Left ventricle myocardium inferior (tissue), 1 donor: ENCODE measurements around the gene AIFM3. TPM values are rescaled to one million over a fixed set of nuclear protein-coding genes. Genes with fewer than 3 reads are reported as not detected.

Experiments
- DNase-seq: peaks from one replicate; pipeline ENCODE4 v3.0.0-alpha.2; 2020
- H3K27ac ChIP-seq: fragments of 200-600 bp; replicated peaks from 2 replicates; pipeline ENCODE4 v1.8.0; 2021
- H3K27me3 ChIP-seq: fragments of 200-600 bp; 2 replicates; pipeline ENCODE4 v1.8.0; 2021; ENCODE audit warnings: low read depth
- H3K36me3 ChIP-seq: fragments of 200-600 bp; 2 replicates; pipeline ENCODE4 v1.8.0; 2021
- H3K4me1 ChIP-seq: fragments of 200-600 bp; 2 replicates; pipeline ENCODE4 v1.8.0; 2021
- H3K4me3 ChIP-seq: fragments of 200-600 bp; 2 replicates; pipeline ENCODE4 v1.8.0; 2021; ENCODE audit warnings: mild to moderate bottlenecking, moderate library complexity
- H3K9me3 ChIP-seq: fragments of 200-600 bp; replicated peaks from 2 replicates; pipeline ENCODE4 v1.8.0; 2021
- intact Hi-C: fragments of 100-400 bp; cut with micrococcal nuclease; formaldehyde crosslinking; loops from one replicate; pipeline ENCODE4 v1.11.0; 2022
- total RNA-seq: library from RNA; stranded (reverse); fragmentation: NEBNext Ultra II Directional; extraction: Animal tissue kit (Norgen Biotek cat#: 25700); gene quantifications from one replicate; pipeline ENCODE4 v1.2.1, GENCODE V29; 2021
- TF ChIP-seq, protein P1 (sequence below): fragments of 200-600 bp; IDR thresholded peaks from 2 replicates; pipeline ENCODE4 v1.8.0; 2021; ENCODE audit warnings: antibody characterized with exemption, mild to moderate bottlenecking, borderline replicate concordance
- donor health status: DM: no; HTN: yes; CAD: no; lungs with severe emphysema.

Gene AIFM3
- total RNA-seq, 1 donor from 2014 or later, result 0.47 TPM

DNA sequence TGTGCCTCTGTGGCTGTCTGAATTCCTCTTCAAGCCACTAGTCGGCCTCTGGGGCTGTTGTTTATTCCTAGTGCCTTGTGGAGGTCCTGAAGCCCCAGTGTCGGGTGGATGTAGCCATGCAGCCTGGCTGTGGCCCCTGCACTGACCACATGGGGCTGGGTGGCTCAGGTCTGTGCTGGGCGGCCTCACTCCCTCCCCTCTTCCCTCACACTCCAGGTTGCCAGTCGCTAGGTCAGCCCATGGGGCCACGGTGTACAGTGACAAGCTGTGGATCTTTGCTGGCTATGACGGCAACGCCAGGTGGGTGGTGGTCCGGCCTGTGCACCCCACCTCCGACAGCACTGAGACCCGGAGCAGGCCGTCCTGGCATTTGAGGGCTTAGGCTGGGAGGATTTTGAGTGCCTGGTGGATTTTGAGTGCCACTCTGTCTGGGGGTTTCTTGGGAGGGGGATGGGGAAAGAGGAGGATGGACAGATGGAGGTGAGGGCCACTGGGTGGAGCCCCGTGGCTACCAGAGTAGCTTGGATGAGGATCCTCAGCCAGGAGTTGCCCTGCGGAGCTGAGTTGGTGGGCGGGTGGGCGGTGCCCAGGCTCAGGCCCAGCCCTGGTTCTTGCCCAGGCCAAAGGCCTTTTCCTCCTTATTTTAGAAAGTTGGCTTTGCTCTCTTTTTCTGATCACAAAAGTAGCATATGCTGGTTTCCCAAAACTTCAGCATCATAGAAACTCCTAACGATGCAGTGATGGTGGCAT lies 21.7 kb downstream of the AIFM3 start:
- no peaks in the 10 kb centered on the region for H3K4me1 ChIP-seq
- DNase-seq, result no peak
- no peaks in the 10 kb centered on the region for H3K27me3 ChIP-seq
- no peaks in the 10 kb centered on the region for H3K9me3 ChIP-seq
- H3K27ac ChIP-seq, result no peak overlapping the region
- peaks cover 64% of the 10 kb centered on the region for H3K36me3 ChIP-seq
- no peak overlapping the region for H3K4me3 ChIP-seq
- TF ChIP-seq, protein P1, sequence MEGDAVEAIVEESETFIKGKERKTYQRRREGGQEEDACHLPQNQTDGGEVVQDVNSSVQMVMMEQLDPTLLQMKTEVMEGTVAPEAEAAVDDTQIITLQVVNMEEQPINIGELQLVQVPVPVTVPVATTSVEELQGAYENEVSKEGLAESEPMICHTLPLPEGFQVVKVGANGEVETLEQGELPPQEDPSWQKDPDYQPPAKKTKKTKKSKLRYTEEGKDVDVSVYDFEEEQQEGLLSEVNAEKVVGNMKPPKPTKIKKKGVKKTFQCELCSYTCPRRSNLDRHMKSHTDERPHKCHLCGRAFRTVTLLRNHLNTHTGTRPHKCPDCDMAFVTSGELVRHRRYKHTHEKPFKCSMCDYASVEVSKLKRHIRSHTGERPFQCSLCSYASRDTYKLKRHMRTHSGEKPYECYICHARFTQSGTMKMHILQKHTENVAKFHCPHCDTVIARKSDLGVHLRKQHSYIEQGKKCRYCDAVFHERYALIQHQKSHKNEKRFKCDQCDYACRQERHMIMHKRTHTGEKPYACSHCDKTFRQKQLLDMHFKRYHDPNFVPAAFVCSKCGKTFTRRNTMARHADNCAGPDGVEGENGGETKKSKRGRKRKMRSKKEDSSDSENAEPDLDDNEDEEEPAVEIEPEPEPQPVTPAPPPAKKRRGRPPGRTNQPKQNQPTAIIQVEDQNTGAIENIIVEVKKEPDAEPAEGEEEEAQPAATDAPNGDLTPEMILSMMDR, result no peak
- intact Hi-C loops, result no loop called here

DNA sequence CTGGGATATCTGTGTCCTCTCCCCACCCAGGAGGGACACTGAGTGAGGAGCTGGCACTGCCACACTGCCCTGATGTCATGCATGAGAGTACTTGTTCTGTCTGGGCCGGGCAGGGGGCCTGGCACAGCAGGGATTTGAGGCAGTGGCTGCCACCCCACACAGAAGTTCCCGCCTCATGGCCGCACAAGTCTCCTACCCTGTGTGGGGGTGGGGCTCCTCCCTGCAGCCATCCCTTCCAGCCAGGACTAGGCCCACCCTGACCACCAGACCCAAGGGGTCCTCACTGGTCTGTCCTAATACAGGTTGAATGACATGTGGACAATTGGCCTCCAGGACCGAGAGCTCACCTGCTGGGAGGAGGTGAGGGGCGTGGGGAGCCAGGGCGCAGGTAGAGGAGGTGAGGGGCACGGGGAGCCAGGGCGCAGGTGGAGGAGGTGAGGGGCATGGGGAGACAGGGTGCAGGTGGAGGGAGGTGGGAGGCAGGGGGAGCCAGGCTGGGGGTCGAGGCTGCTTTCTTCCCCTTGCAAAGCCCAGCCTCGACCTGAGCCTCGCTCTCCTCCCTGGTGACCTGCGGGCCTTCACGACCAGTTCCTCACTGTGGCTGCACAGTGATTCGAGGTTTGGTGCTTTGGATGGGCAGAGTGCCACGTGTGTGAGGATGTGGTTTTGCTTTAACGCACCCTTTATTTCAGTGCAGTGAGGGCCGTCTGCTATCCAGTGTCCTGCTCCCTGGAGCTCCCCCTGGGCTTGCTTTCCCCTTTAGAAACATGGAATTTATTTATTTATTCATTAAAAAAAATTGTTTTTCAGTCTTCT lies 22.5 kb downstream of the AIFM3 start:
- intact Hi-C loops, result no loop called here
- peaks cover 67% of the 10 kb centered on the region for H3K36me3 ChIP-seq
- no peak overlapping the region for H3K27ac ChIP-seq
- no peak for DNase-seq
- no peak overlapping the region for H3K4me3 ChIP-seq
- TF ChIP-seq, protein P1, result no peak
- H3K4me1 ChIP-seq, result no peaks in the 10 kb centered on the region
- H3K9me3 ChIP-seq, result no peaks in the 10 kb centered on the region
- H3K27me3 ChIP-seq, result no peaks in the 10 kb centered on the region

DNA sequence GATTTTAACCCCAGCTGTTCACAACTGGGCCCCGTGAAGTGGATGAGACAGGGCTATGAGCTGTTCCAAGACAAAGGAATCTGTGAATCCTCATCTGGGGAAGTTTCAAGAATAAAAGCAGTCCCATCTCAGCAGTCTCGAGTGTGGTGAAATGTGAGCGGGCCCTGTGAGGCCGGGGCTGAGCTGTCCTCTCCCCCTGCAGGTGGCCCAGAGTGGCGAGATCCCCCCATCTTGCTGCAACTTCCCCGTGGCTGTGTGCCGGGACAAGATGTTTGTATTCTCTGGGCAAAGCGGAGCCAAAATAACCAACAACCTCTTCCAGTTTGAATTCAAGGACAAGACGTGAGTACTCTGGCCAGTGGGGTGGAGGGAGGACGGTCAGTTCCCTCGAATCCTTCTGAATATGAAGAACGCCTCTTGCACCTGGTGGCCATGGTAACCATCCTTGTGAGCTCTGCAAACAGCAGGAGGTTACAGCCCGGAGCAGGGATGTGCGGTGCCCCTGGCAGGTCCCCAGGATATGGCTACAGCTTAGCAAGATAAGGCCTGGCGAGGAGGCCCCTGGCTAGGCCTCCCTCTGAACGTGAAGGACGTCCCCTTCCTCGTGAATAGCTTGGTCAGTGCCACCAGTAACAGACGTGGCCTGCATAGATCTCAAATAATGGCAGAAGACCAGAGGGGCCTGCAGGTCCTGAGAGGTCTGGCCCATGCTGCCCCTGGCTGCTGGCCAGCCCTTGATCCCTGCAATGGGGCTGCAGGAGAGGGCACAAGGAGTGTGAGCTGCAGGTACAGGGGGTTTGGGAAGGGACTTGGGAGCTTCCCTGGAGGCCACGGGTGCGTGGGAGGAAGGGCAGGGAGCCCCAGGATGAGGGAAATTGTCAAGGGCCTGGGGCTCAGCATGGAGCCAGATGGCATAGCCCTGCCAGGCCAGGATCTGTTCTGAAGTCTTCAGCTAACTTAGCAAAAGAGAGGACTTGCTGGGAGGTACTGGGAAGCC lies 23.4 kb downstream of the AIFM3 start:
- Histone ChIP-seq H3K36me3 (peaks cover 73% of the 10 kb centered on the region), H3K4me3 (no peak overlapping the region), H3K27ac (no peak overlapping the region), H3K4me1 (no peaks in the 10 kb centered on the region), H3K27me3 (no peaks in the 10 kb centered on the region), H3K9me3 (no peaks in the 10 kb centered on the region)
- no peak for DNase-seq
- TF ChIP-seq, protein P1, result no peak
- intact Hi-C loops, result no loop called here

DNA sequence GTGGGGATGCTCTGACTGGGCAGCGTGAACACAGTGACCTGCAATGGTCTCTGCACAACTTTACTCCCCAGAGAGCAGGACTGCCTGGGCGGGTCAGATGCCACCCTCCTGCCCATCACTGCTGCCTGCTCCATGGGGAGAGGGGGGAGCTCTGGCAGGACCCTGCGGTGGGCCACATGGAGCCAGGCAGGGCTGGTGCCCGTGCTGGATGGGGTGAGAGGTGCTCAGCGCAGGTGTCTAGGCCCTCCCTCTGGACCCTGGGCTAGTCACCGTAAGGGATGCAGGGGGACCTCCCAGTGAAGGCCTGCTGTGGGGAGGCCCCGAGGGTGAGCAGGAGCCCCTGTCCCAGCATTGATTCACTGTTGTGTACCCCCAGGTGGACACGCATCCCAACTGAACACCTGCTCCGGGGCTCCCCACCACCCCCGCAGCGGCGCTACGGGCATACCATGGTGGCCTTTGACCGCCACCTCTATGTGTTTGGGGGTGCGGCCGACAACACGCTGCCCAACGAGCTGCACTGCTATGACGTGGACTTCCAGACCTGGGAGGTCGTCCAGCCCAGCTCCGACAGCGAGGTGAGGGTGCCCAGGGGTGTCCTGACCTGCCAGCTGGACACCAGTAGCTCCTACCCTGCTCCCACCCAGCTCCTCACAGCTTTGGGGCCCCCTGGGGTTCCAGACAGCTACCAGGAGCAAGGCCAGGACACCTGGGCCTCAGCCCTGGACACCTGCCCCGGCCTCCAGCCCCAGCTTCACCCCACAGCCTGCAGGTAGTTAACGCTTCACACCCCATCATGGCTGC lies 24.4 kb downstream of the AIFM3 start:
- DNase-seq, result no peak
- Histone ChIP-seq H3K4me3 (no peak overlapping the region), H3K9me3 (no peaks in the 10 kb centered on the region), H3K27ac (no peak overlapping the region), H3K4me1 (no peaks in the 10 kb centered on the region), H3K36me3 (peaks cover 70% of the 10 kb centered on the region), H3K27me3 (no peaks in the 10 kb centered on the region)
- TF ChIP-seq, protein P1, result no peak
- intact Hi-C loops, result no loop called here
